GM19452 (cell line): ENCODE data around the gene PKM.

ENCODE experiments used
- ATAC-seq: cut with Tn5 transposase; IDR thresholded peaks from one replicate; pipeline ENCODE4 v1.9.1; 2021; ENCODE audit not compliant: unreplicated experiment

Gene PKM

GRCh38 chr15:72161361-72162132, 69.4 kb downstream of the PKM start:
- ATAC-seq = no peak

DNA sequence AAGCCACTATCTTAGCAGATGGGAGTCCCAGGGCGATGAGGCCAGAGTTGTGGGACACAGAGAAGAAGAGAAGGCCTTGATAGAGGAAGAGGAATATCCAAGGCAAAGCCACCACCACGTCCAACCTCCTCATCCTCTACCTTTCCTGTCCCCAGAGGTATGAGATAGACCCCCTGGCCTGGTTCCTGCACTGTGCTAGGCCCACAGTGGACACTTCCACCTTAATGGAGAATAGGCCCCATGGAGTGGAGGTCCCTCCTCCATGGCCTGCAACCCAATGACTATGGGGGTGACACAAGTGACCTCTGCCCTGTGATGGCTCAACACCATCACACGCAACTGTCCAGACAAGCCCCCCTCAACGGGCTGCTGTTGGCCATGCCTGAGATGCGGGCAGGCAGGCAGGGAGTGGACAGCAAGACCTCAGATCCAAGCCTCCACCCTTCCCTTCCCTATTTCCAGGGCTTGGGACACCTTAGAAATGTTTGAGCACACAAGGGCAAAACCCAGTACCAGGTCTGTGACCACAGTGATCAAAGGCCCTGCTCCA, 70.2 kb downstream of the PKM start:
- no peak for ATAC-seq

- no peak for ATAC-seq
These were observed 74.1 kb downstream of the PKM start for GRCh38 chr15:72156928-72157327.

- no peak for ATAC-seq
These were observed 75.1 kb downstream of the PKM start for GRCh38 chr15:72155635-72156616.

- no peak for ATAC-seq
These were observed 75.9 kb downstream of the PKM start for GRCh38 chr15:72155003-72155621.

DNA sequence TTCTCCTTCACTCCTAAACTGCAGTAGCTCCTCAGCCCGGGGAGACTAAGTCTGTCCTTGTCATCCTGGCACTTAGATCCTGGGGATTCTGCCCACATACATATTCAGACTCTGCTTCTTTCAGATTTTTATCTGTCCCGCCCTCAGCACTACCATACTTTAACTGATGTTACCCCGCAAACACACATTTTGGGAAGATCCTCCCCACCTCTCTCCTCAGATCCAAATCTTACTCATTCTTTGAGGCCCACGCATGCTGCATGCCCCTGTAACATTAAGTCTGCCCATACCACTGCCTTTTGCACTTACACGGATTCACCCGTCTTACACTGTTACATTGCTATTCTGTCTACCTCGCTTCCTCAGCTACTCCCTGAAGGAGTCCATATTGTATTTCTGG, 76.7 kb downstream of the PKM start:
- ATAC-seq = no peak

DNA sequence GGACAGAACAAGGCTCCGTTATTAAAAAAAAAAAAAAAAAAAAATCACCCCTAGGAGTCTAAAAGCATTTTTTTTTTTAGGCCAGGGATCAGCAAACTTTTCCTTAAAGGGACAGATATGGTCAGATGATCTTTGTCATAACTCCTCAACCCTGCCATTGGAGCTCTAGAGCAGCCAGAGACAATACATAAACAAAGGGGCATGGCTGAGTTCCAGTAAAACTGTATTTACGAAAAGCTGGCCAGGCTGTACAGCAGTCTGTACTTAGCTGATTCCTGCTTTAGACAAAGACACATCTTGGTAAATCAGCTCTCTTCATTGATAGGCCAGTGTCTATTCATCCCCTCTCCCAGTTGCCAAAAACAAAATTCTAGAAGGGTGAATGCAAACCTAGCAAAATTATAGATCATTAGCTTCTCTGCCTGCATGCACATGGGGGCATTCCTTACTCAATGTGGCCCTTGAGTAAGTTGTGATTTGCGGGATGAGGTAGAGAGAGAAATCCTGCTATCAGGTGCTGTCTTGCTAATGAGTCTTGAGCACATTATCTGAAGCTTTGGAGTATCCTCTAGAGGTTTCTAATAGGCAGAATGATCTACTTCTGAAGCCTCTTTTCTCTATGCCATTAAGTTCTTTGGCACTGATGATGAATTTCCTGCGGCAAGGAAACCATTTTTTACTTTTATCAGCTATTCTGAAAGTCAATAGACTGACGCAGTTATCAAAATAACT, 77.6 kb downstream of the PKM start:
- ATAC-seq = no peak
